LNCaP clone FGC (cell line): Measurements from ENCODE around the gene BCO2.

ENCODE experiments used
- DNase-seq: peaks from one replicate; pipeline ENCODE4 v3.0.0-alpha.2; 2011; ENCODE audit warnings: low read depth
- H3K4me3 ChIP-seq: 2 replicates; pipeline ENCODE4 v1.5.1; 2011; ENCODE audit warnings: mild to moderate bottlenecking, low read depth, low read length, control low read depth
- TF ChIP-seq, protein P1 (sequence below): IDR thresholded peaks from 2 replicates; pipeline ENCODE4 v1.5.1; 2012; ENCODE audit warnings: mild to moderate bottlenecking; ENCODE audit not compliant: control insufficient read depth, insufficient read depth; ENCODE audit errors: extremely low read depth

Gene BCO2

DNA sequence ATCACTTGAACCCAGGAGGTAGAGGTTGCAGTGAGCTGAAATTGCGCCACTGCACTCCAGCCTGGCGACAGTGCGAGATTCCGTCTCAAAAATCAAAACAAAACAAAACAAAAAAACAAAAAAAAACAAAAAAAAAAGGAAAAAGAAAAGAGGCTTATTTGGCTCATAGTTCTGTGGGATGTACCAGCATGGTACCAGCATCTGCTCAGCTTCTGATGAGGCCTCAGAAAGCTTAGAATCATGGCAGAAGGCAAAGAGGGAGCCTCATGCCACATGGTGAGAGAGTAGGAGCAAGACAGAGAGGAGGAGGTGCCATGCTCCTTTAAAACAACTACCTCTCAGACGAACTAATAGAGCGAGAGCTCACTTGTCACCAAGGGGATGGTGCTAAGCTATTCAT lies 40.3 kb downstream of the BCO2 start:
- DNase-seq, result no peak
- TF ChIP-seq, protein P1, sequence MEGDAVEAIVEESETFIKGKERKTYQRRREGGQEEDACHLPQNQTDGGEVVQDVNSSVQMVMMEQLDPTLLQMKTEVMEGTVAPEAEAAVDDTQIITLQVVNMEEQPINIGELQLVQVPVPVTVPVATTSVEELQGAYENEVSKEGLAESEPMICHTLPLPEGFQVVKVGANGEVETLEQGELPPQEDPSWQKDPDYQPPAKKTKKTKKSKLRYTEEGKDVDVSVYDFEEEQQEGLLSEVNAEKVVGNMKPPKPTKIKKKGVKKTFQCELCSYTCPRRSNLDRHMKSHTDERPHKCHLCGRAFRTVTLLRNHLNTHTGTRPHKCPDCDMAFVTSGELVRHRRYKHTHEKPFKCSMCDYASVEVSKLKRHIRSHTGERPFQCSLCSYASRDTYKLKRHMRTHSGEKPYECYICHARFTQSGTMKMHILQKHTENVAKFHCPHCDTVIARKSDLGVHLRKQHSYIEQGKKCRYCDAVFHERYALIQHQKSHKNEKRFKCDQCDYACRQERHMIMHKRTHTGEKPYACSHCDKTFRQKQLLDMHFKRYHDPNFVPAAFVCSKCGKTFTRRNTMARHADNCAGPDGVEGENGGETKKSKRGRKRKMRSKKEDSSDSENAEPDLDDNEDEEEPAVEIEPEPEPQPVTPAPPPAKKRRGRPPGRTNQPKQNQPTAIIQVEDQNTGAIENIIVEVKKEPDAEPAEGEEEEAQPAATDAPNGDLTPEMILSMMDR, result no peak
- H3K4me3 ChIP-seq, result no peak overlapping the region

DNA sequence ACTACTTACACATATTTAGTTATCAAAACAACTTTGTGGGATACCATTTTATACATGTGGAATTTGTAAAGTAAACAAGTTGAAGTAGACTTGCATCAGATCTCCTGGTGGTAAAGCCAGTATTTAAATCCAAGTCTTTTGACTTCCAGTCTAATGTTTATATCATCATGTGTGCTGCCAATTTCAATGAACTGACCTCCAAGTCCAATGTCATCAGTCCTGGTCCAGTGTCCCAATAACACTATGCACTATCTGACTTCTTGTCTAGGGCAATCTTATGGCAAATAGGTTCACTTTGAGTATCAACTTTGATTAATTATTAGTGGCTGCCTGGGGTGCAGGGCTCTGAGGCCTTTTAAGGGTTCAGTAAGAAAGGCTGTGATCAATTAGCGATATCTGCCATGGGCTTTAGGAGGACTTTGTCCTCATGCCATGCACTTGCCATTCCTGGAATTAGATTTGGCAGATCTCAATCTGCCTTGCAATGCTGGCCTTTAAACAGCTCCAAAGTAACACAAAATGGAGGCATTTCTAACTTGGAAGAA lies 41.3 kb downstream of the BCO2 start:
- DNase-seq, result peak; percentile 39
- no peak overlapping the region for H3K4me3 ChIP-seq
- TF ChIP-seq, protein P1, result no peak

DNA sequence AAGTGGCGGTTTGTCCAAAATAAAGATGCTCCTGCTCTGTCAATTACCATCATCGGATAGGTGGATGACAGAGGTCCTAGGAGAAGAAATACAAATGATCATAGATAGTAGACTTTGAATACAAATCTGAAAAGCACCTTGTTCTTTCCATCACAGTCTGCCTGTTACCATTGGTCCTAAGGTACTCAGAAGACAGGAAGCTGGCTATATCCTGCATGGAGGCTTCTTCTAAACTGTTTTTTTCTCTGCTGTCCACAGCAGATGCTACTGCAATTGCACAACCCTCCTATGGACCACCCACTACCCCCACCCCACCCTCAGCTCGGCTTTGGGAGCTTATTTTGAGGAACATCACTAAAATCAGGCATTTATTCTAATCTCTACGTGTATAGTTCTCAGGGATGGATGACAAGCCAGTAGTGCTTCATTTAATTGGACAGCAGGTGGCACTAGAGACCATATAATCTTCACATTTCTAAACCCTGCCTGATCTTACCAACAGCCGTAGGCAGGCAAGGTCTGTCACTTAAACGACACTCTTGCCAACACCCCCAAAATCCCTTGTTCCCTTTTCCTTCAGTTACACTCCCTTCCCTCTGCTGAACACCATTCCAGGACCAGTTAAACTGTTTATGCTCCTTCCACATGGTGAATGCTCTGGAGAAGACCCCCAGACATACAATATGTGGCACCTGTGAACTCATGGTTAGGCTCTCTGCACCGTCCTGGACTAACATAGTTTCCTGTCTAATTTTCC lies 44.3 kb downstream of the BCO2 start:
- peak; percentile 56 for DNase-seq
- no peak overlapping the region for H3K4me3 ChIP-seq
- TF ChIP-seq, protein P1, result peak; percentile 80

DNA sequence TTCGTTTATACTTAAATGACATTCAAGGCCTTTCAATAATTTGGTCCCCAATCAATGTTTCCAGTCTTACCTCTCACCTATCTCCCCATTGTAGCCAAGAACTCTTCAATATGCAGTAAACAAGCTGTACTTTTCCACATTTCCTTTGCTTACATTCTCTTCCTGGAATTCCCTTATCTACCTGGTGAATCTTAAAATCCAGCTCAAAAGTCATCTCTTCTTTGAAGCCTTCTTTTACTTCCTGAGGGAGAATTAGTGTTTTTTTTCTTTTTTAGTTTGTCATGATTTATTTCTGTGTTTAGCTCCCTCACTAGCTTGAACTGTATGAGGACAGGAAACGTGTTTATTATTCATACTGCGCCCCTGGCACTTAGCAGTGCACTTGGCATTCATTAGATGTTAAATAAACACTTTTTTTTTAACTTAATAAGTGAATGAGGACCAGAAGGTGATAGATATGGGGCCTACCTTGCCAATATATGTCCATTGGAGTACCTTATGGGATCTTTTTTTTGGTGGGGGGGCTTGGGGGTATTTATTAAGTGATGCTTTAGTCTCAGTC lies 46.0 kb downstream of the BCO2 start:
- TF ChIP-seq, protein P1, result no peak
- H3K4me3 ChIP-seq, result no peak overlapping the region
- peak; percentile 25 for DNase-seq

DNA sequence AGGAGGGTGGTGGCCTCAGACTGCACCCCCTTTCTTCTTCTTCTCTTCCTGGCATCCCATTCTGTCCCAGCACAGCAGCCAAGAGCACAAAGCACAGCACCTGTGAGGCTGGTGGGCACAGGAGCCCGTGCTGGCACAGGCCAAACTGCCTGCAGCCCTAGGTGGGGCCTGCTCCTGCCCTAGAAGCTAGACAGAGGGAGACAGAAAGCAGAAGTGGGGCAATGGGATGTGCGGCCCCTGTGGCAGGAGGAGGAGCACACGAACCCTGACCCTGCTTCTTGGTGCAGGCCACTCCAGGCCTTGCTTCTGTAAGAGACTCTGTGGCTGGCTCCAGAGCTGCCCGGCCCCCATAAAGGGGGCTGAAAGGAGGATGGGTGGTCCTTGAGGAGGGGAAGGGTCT lies 47.0 kb downstream of the BCO2 start:
- TF ChIP-seq, protein P1, result no peak
- no peak for DNase-seq
- no peak overlapping the region for H3K4me3 ChIP-seq

DNA sequence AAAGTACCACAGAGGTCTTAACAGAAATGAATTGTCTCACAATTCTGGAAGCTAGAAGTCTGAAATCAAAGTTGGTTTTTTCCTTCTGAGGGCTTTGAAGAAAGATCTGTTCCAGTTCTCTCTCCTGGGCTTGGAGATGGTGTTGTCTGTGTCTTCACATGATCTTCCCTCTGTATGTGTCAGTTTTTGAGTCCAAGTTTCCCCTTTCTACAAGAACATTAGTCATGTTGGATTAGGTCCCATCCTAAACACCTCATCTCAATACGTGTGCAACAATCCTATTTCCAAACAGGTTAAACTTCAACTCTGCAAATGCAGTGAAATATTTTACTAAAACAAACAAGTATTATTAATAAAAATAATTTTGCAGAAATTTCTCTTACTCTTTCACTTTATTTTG lies 47.8 kb downstream of the BCO2 start:
- TF ChIP-seq, protein P1, result no peak
- H3K4me3 ChIP-seq, result no peak overlapping the region
- DNase-seq, result no peak
